ENCODE data around the gene MGAT3. TPM values are rescaled to one million over a fixed set of nuclear protein-coding genes. Genes with fewer than 3 reads are reported as not detected.

MGAT3 gene
- polyA plus RNA-seq, 2 donors, result 0.28 to 0.36 TPM

DNA sequence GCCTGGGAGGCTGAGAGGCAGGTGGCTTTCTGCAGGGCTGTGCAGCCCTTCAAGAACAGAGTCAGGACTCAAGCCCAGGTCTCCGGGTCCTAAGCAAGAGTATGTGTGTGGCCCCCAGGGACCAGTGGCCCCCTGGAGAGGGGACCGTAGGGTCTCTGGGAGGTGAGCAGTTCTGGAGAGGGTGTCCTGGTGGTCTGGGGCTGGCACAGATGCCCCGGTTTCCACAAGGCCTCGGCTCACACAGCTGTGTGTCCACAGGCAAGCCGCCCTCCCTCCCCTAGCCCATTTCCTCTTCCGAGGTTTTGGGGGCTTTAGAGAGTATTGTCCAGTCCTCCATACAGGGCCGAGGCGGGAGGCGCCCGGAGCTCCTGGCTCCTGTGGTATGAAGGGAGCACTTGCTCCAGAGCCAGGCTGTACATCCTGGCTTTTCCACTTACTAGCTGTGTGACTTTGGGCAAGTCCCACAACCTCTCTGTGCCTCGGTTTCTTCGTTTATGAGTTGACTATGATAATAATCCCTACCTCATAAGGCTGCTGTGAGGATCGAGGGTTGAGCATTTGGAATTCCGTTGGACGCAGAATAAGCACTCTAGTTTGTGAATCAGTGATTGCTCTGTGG is 79.1 kb downstream of the MGAT3 start:
- Histone ChIP-seq H3K27me3 (ENCODE audit: control insufficient read depth in 1 of 2, insufficient read depth in 2 of 2, low read length in 2 of 2) (no peaks in the 10 kb centered on the region), H3K4me1 (ENCODE audit: control insufficient read depth in 2 of 2, insufficient read depth in 2 of 2, low read length in 1 of 2) (peaks cover 0 to 5% of the 10 kb centered on the region in 2 donors), H3K36me3 (ENCODE audit: control insufficient read depth in 2 of 2, insufficient read depth in 2 of 2, low read length in 1 of 2) (peaks cover 0 to 3% of the 10 kb centered on the region in 2 donors), H3K9me3 (ENCODE audit: control insufficient read depth in 2 of 2, insufficient read depth in 1 of 2, low read depth in 1 of 2, low read length in 1 of 2) (no peaks in the 10 kb centered on the region), H3K4me3 (ENCODE audit: low read depth in 1 of 2, low read length in 2 of 2) (no peak overlapping the region), H3K27ac (ENCODE audit: low read depth in 2 of 2, low read length in 1 of 2) (no peak overlapping the region)
- WGBS, 2 donors, result 84 to 85% methylated on average over 14 to 15 of the region's 15 CpGs

DNA sequence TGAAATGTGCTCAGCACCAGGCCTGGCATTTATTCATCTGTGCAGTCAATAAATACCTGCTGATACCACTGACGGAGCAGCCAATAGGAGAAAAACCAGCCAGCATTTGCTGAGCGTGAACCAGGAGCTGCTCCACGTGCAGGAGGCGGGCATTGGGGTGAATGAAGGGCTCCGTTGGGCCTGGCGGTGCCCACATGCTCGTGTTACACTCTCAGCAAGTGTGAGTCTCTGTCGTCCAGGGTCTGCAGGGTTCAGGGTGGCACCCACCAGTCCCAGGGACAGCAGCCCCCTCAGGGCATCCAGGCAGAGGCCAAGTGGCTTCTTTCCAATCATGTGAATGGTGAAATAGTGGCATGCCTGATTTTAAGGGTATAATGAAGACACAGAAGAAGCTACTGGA is 79.9 kb downstream of the MGAT3 start:
- no peaks in the 10 kb centered on the region for H3K4me1 ChIP-seq (ENCODE audit: control insufficient read depth in 2 of 2, insufficient read depth in 2 of 2, low read length in 1 of 2)
- H3K9me3 ChIP-seq (ENCODE audit: control insufficient read depth in 2 of 2, insufficient read depth in 1 of 2, low read depth in 1 of 2, low read length in 1 of 2), result no peaks in the 10 kb centered on the region
- H3K27ac ChIP-seq (ENCODE audit: low read depth in 2 of 2, low read length in 1 of 2), result no peak overlapping the region
- H3K27me3 ChIP-seq (ENCODE audit: control insufficient read depth in 1 of 2, insufficient read depth in 2 of 2, low read length in 2 of 2), result no peaks in the 10 kb centered on the region
- peaks cover 0 to 1% of the 10 kb centered on the region in 2 donors for H3K36me3 ChIP-seq (ENCODE audit: control insufficient read depth in 2 of 2, insufficient read depth in 2 of 2, low read length in 1 of 2)
- H3K4me3 ChIP-seq (ENCODE audit: low read depth in 1 of 2, low read length in 2 of 2), result no peak overlapping the region
- 54 to 62% methylated on average over 8 of the region's 8 CpGs for WGBS, 2 donors

DNA sequence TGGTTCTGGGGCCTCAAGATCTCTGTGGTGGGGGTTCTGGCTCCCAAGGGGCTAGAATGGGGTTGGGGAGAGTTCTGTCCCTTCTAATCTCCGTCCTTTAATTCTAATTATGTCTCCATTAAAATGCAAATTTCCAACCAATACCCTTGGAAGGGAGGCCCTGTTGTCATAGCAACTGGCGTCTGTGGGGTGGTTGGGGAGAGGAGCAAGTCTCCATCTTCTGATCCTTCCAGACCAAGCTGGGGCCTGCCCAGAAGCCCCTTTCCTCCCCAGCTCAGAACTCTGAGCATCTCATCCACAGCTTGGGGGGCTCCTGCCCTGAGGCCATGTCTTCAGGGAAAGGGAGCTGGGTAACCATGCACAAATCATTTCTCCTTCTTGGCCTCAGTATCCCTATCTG is 81.2 kb downstream of the MGAT3 start:
- Histone ChIP-seq H3K27me3 (ENCODE audit: control insufficient read depth in 1 of 2, insufficient read depth in 2 of 2, low read length in 2 of 2) (no peaks in the 10 kb centered on the region), H3K36me3 (ENCODE audit: control insufficient read depth in 2 of 2, insufficient read depth in 2 of 2, low read length in 1 of 2) (no peaks in the 10 kb centered on the region), H3K27ac (ENCODE audit: low read depth in 2 of 2, low read length in 1 of 2) (no peak overlapping the region), H3K4me3 (ENCODE audit: low read depth in 1 of 2, low read length in 2 of 2) (no peak overlapping the region), H3K9me3 (ENCODE audit: control insufficient read depth in 2 of 2, insufficient read depth in 1 of 2, low read depth in 1 of 2, low read length in 1 of 2) (no peaks in the 10 kb centered on the region), H3K4me1 (ENCODE audit: control insufficient read depth in 2 of 2, insufficient read depth in 2 of 2, low read length in 1 of 2) (no peaks in the 10 kb centered on the region)
- 37 to 49% methylated on average over 2 of the region's 2 CpGs for WGBS, 2 donors

Other genes starting within 250 kb of the MGAT3 start
- gene PDGFB, start 212.0 kb upstream of the MGAT3 start, polyA plus RNA-seq, result 1 to 10 TPM; 1.2 to 1.8 TPM
- gene RPL3, start 137.4 kb upstream of the MGAT3 start, polyA plus RNA-seq, result 1,000 to 10,000 TPM; 1,521 to 2,885 TPM
- gene SYNGR1, start 107.0 kb upstream of the MGAT3 start, polyA plus RNA-seq, result 10 to 100 TPM; 32.5 to 39.8 TPM
- 10 to 100 TPM; 10.6 to 13.4 TPM for gene TAB1, start 57.2 kb upstream of the MGAT3 start, polyA plus RNA-seq
- gene MIEF1, start 45.3 kb downstream of the MGAT3 start, polyA plus RNA-seq, result 1 to 10 TPM; 4.2 to 9.0 TPM
- 100 to 1,000 TPM; 432 to 522 TPM for gene ATF4, start 63.5 kb downstream of the MGAT3 start, polyA plus RNA-seq
- 100 to 1,000 TPM in 1 of 2 donors, 10 to 100 TPM in 1; 94.0 to 116 TPM for gene RPS19BP1, start 75.7 kb downstream of the MGAT3 start, polyA plus RNA-seq
- under 1 TPM; 0.09 to 0.37 TPM for gene CACNA1I, start 113.7 kb downstream of the MGAT3 start, polyA plus RNA-seq

Data from esophagus (tissue), 2 donors.